ENCODE measurements around the gene POM121. TPM values are rescaled to one million over a fixed set of nuclear protein-coding genes. Genes with fewer than 3 reads are reported as not detected.
A peak's percentile ranks its signal among the peaks of the same experiment; 100 is the strongest.
"Not testable (repeated sequence)": the region's sequence is repeated elsewhere in the genome, so short reads cannot be mapped to it uniquely, and the experiment has no call there.

POM121 gene
- total and polyA plus RNA-seq, 2 of the 8 experiments (the other 6 are each of a cell fraction or from before 2014, with no cell fraction given), result 11.5 to 57.0 TPM

DNA sequence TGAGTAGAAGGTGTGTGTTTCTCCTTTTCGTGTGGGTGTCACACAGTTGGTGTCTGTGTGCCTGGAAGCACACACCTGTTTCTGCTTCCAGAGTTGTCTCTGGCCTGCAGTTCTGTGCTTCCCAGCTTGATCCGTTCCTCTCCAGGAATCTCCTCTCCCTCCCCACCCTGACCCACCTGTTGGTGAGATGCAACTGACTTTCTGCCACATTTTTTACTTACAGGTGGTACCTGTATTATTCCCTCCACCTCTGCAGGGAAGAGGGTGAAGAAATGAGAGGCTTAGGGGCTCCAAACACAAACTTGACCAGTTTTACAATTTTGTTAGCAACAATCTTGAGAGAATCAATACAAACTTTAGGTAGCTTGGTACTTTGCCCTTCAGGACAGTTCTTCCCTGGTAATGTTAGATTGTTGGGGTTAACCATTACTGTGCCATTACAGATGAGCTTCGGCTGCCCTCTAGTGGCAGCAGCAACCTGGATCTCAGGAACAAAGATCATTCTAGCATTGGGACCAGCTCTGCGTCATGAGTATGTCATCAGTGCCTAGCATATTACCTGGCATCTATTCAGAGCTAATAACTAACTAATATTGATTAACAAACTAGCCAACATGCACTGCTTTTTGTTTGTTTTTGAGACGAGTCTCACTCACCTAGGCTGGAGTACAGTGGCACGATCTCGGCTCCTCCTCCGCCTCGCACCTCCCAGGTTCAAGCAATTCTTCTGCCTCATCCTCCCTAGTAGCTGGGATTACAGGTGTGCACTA, 10.0 kb upstream of the POM121 start:
- H3K23ac ChIP-seq (ENCODE audit: insufficient read length); H2BK20ac ChIP-seq (ENCODE audit: low read length); H3K56ac ChIP-seq (replicated peaks; ENCODE audit: insufficient read length, low read depth, low read length); H2AFZ ChIP-seq (ENCODE audit: low read length); H3K4ac ChIP-seq (replicated peaks; ENCODE audit: insufficient read length, low read depth, low read length); H3K27me3 ChIP-seq (replicated peaks in 1 of 4; ENCODE audit: control insufficient read depth in 3 of 4, extremely low read depth in 1 of 4, insufficient read depth in 3 of 4, low read length in 3 of 4); H3K18ac ChIP-seq (ENCODE audit: extremely low read depth, low read length); H2AK5ac ChIP-seq (ENCODE audit: low read depth, low read length); H4K5ac ChIP-seq (ENCODE audit: insufficient read length, low read depth, low read length); H4K8ac ChIP-seq (ENCODE audit: extremely low read depth, insufficient read depth, low read length); FAIRE-seq; H3K14ac ChIP-seq (ENCODE audit: insufficient read length); H3K23me2 ChIP-seq (ENCODE audit: low read depth, low read length); H3K4me2 ChIP-seq (ENCODE audit: insufficient read depth in 1 of 2, low read depth in 2 of 2, low read length in 2 of 2); H3K9me3 ChIP-seq (ENCODE audit: insufficient read depth in 2 of 2, low read depth in 1 of 2, low read length in 1 of 2); H3K9ac ChIP-seq (replicated peaks in 1 of 4; ENCODE audit: extremely low read depth in 1 of 4, low read depth in 3 of 4, low read length in 3 of 4); H2BK120ac ChIP-seq (replicated peaks; ENCODE audit: low read depth, low read length); H2BK15ac ChIP-seq (ENCODE audit: low read length); H2BK5ac ChIP-seq (ENCODE audit: low read depth, low read length); H3K36me3 ChIP-seq (ENCODE audit: control insufficient read depth in 2 of 4, insufficient read depth in 4 of 4, low read length in 3 of 4); H4K91ac ChIP-seq (replicated peaks; ENCODE audit: insufficient read length, low read length); H3K79me1 ChIP-seq (ENCODE audit: low read depth, low read length); H2BK12ac ChIP-seq (ENCODE audit: low read depth, low read length); H3K4me3 ChIP-seq (ENCODE audit: extremely low read depth in 1 of 4, insufficient read depth in 2 of 4, low read depth in 3 of 4, low read length in 4 of 4); H3K4me1 ChIP-seq (replicated peaks in 1 of 4; ENCODE audit: control insufficient read depth in 3 of 4, insufficient read depth in 4 of 4, low read length in 3 of 4); H4K20me1 ChIP-seq (replicated peaks in 1 of 2; ENCODE audit: control insufficient read depth in 1 of 2, insufficient read depth in 2 of 2, low read length in 2 of 2): not testable (repeated sequence)
- peak in 1 of 2 experiments; percentile 70 for DNase-seq (ENCODE audit: low read depth in 1 of 2, low spot score in 2 of 2)
- Histone ChIP-seq H3K27ac (ENCODE audit: low read depth, low read length) (0 out of 2 replicates have a peak overlapping the region, but pooled peaks have one; percentile 1), H3K79me2 (ENCODE audit: control insufficient read depth in 1 of 2, insufficient read depth in 2 of 2, low read length in 2 of 2) (peaks cover 0 to 18% of the 10 kb centered on the region in 2 experiments; a peak in 2 of 4 replicates)
- ChIA-PET CTCF (ENCODE audit: partially characterized antibody) (interaction anchor here (0.6 to 2.0 kb wide), 14 partner anchors 8 to 165 kb away, joined by 3 to 14 read pairs (median 4); no protein-coding TSS in a partner anchor), POLR2A (ENCODE audit: partially characterized antibody) (interaction anchor here (0.6 to 0.8 kb wide), 2 partner anchors 15 to 36 kb away, joined by 3 to 5 read pairs; no protein-coding TSS in a partner anchor)
- WGBS, 2 experiments (ENCODE audit: extremely low coverage in 1 of 2, insufficient coverage in 1 of 2, insufficient read length in 1 of 2, insufficient replicate concordance in 2 of 2, low coverage in 1 of 2, low lambda C conversion rate in 2 of 2, missing lambda C conversion rate in 1 of 2), result 76% methylated on average over 9 of the region's 9 CpGs; no CpG with 5 or more reads in 1 of the 2 experiments
- TF ChIP-seq RAD21 (IDR thresholded peaks at IDR 0.05 in 1 of 2, conservative IDR thresholded peaks at IDR 0.05 in 1 of 2; ENCODE audit: low read depth in 2 of 2, low read length in 2 of 2), result peak; percentile 64 to 67
- TF ChIP-seq, protein P1, sequence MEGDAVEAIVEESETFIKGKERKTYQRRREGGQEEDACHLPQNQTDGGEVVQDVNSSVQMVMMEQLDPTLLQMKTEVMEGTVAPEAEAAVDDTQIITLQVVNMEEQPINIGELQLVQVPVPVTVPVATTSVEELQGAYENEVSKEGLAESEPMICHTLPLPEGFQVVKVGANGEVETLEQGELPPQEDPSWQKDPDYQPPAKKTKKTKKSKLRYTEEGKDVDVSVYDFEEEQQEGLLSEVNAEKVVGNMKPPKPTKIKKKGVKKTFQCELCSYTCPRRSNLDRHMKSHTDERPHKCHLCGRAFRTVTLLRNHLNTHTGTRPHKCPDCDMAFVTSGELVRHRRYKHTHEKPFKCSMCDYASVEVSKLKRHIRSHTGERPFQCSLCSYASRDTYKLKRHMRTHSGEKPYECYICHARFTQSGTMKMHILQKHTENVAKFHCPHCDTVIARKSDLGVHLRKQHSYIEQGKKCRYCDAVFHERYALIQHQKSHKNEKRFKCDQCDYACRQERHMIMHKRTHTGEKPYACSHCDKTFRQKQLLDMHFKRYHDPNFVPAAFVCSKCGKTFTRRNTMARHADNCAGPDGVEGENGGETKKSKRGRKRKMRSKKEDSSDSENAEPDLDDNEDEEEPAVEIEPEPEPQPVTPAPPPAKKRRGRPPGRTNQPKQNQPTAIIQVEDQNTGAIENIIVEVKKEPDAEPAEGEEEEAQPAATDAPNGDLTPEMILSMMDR (IDR thresholded peaks at IDR 0.05; ENCODE audit: control extremely low read depth in 1 of 3, insufficient read depth in 1 of 3, low read depth in 1 of 3, low read length in 3 of 3), result peak in 2 of 3 experiments; percentile 39 to 61; a peak in 3 of 4 replicates

Data from H1 (cell line).